ENCODE results near the gene TRIM64.
"Not testable (repeated sequence)": the region's sequence is repeated elsewhere in the genome, so short reads cannot be mapped to it uniquely, and the experiment has no call there.

TRIM64 gene, protein sequence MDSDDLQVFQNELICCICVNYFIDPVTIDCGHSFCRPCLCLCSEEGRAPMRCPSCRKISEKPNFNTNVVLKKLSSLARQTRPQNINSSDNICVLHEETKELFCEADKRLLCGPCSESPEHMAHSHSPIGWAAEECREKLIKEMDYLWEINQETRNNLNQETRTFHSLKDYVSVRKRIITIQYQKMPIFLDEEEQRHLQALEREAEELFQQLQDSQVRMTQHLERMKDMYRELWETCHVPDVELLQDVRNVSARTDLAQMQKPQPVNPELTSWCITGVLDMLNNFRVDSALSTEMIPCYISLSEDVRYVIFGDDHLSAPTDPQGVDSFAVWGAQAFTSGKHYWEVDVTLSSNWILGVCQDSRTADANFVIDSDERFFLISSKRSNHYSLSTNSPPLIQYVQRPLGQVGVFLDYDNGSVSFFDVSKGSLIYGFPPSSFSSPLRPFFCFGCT

DNA sequence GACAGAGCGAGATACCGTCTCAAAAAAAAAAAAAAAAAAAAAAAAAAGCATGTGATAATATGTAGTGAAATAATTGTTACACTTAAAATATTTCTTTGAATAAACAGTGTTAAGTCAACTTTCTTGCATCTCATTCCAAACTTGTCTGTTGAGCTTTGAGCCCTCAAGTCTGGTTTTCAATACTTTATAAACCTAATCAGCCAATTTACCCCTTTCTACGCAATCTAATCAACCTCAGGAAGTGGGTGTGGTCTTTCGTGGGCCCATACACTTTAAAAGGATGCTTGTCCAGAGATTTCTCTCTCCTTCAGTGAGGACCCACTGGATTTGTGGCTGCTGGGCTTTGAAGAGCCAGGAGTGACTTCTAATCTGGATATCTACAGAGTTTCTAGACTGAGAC lies at the start of gene TRIM64:
TSS of gene TRIM64 (plus strand) at position 301 of the 400 bp plus-strand sequence. CDS start 2,467 bp downstream, outside the sequence.
- not testable (repeated sequence) for DNase-seq

DNA sequence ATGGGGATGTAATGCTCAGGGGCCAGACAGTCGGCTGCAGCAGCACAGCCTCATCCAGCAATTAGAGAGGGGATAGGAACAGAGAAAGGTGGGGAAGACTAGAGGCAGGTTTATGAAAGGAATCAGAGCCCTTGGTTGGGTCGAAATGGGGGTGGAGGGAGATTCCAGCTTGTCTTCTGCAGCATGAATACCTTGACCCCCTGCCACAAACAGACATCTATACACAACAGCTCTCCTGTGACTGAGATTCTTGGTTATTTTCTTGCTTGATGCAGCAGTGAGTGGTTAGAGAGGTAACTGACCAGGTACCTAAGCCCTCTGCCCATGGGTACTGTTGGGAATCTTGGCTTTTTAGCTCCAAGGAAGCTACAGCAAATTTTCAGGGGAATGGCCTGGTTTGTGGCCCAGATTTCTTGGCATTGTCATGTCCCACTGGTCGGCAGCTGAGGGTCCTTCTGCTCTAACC lies 43.6 kb upstream of the TRIM64 start, which contains the start of gene TRIM49D1:
TSS of gene TRIM49D1 (minus strand) at position 51 of the 466 bp plus-strand sequence. CDS start 4,535 bp downstream, outside the sequence.
- DNase-seq: no peak

DNA sequence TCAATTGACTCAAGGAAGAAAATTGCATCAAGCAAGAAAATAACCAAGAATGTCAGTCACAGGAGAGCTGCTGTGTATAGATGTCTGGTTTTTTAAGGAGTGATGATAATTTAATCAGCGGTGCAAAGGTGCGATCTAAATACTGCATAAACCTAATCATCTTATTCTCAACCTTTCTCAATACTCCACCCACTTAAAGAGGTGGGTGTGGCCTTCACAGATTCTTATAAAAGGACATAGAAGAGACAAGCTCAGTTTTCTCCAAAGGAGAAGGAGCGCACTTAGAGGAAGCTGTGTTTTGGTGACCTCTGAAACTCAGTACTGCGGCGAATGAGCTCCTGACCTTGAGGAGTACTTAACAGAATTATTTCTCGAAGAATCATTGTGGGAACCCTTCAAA lies 42.1 kb upstream of the TRIM64 start, which contains the start of gene TRIM49D2:
TSS of gene TRIM49D2 (plus strand) at position 301 of the 400 bp plus-strand sequence. CDS start 2,698 bp downstream, outside the sequence.
- not testable (repeated sequence) for DNase-seq

DNA sequence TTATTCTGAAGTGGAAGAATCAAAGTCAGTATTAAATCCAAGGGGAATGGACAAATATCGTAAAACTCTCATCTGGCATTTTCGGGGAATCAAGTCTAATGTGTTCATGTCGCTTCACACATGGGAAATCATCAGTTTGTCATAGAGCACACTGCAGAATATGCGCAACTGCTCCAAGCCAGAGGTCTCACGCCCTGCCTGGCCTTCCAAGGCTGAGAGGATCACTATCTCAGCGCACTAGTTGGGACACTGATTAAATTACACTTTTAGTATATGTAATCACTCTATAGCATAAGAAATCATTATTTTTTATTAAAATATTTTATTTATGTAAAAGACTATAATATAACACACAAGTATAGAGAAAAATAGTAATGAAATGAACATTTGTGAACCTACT lies 5.0 kb upstream of the TRIM64 start:
- DNase-seq: not testable (repeated sequence)

Data from CD4-positive, alpha-beta T cell treated with Interleukin-4 for 1 hour (primary cell).